Left ventricle myocardium inferior (tissue), 1 donor: ENCODE results near the gene ORC4. TPM values are rescaled to one million over a fixed set of nuclear protein-coding genes. Genes with fewer than 3 reads are reported as not detected.

ENCODE experiments used
- DNase-seq: peaks from one replicate; pipeline ENCODE4 v3.0.0-alpha.2; 2020
- H3K27ac ChIP-seq: fragments of 200-600 bp; replicated peaks from 2 replicates; pipeline ENCODE4 v1.8.0; 2021
- H3K27me3 ChIP-seq: fragments of 200-600 bp; 2 replicates; pipeline ENCODE4 v1.8.0; 2021; ENCODE audit warnings: low read depth
- H3K36me3 ChIP-seq: fragments of 200-600 bp; 2 replicates; pipeline ENCODE4 v1.8.0; 2021
- H3K4me1 ChIP-seq: fragments of 200-600 bp; 2 replicates; pipeline ENCODE4 v1.8.0; 2021
- H3K4me3 ChIP-seq: fragments of 200-600 bp; 2 replicates; pipeline ENCODE4 v1.8.0; 2021; ENCODE audit warnings: mild to moderate bottlenecking, moderate library complexity
- H3K9me3 ChIP-seq: fragments of 200-600 bp; replicated peaks from 2 replicates; pipeline ENCODE4 v1.8.0; 2021
- intact Hi-C: fragments of 100-400 bp; cut with micrococcal nuclease; formaldehyde crosslinking; loops from one replicate; pipeline ENCODE4 v1.11.0; 2022
- total RNA-seq: library from RNA; stranded (reverse); fragmentation: NEBNext Ultra II Directional; extraction: Animal tissue kit (Norgen Biotek cat#: 25700); gene quantifications from one replicate; pipeline ENCODE4 v1.2.1, GENCODE V29; 2021
- TF ChIP-seq, protein P1 (sequence below): fragments of 200-600 bp; IDR thresholded peaks from 2 replicates; pipeline ENCODE4 v1.8.0; 2021; ENCODE audit warnings: antibody characterized with exemption, mild to moderate bottlenecking, borderline replicate concordance
- donor health status: DM: no; HTN: yes; CAD: no; lungs with severe emphysema.

Gene ORC4
- total RNA-seq, 1 donor from 2014 or later, result 45.8 TPM

DNA sequence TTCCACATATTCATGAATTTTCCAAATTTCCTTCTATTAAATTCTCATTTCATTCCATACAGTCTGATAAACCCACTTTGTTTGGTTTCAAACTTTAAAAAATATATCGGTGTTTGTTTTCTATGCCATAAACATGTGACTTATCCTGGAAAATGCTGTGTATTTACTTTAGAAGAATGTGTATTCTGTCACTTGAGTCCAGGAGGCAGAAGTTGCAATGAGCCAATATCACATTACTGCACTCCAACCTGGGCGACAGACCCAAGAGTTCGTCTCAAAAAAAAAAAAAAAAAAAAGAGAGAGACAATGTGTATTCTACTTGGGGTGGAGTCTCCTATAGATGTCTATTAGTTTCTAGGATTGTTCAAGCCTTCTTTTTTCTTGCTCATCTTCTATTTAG is 32.1 kb upstream of the ORC4 start:
- Histone ChIP-seq H3K27ac (no peak overlapping the region), H3K27me3 (no peaks in the 10 kb centered on the region), H3K36me3 (peaks cover 11% of the 10 kb centered on the region), H3K9me3 (peaks cover 10% of the 10 kb centered on the region), H3K4me1 (peaks cover 4% of the 10 kb centered on the region), H3K4me3 (no peak overlapping the region)
- intact Hi-C loops, result no loop called here
- TF ChIP-seq, protein P1, sequence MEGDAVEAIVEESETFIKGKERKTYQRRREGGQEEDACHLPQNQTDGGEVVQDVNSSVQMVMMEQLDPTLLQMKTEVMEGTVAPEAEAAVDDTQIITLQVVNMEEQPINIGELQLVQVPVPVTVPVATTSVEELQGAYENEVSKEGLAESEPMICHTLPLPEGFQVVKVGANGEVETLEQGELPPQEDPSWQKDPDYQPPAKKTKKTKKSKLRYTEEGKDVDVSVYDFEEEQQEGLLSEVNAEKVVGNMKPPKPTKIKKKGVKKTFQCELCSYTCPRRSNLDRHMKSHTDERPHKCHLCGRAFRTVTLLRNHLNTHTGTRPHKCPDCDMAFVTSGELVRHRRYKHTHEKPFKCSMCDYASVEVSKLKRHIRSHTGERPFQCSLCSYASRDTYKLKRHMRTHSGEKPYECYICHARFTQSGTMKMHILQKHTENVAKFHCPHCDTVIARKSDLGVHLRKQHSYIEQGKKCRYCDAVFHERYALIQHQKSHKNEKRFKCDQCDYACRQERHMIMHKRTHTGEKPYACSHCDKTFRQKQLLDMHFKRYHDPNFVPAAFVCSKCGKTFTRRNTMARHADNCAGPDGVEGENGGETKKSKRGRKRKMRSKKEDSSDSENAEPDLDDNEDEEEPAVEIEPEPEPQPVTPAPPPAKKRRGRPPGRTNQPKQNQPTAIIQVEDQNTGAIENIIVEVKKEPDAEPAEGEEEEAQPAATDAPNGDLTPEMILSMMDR, result no peak
- DNase-seq, result no peak

DNA sequence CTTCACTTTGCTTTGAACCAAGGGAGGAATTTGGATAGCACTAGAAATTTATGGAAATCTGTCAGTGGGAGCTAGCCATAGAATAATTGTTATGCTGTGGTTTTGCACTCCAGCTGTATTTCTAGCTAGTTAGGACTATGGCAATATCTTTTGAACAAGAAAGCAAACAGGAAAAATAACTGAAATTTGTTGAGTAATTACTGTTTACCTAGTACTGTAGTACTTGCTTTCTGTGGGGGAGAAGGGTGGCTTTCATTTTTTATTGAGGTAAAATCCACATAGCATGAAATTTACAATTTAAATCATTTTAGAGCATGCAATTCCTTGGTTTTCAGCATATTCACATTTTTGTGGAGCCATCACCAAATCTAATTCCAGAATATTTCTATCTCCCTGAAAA is 28.7 kb upstream of the ORC4 start:
- H3K4me1 ChIP-seq, result peaks cover 4% of the 10 kb centered on the region
- peaks cover 10% of the 10 kb centered on the region for H3K9me3 ChIP-seq
- H3K27me3 ChIP-seq, result no peaks in the 10 kb centered on the region
- no peak overlapping the region for H3K4me3 ChIP-seq
- TF ChIP-seq, protein P1, result no peak
- intact Hi-C loops, result no loop called here
- no peak overlapping the region for H3K27ac ChIP-seq
- H3K36me3 ChIP-seq, result peaks cover 5% of the 10 kb centered on the region
- DNase-seq, result no peak

- H3K27me3 ChIP-seq, result no peaks in the 10 kb centered on the region
- TF ChIP-seq, protein P1, result no peak
- H3K27ac ChIP-seq, result no peak overlapping the region
- H3K36me3 ChIP-seq, result no peaks in the 10 kb centered on the region
- no peak overlapping the region for H3K4me3 ChIP-seq
- H3K9me3 ChIP-seq, result peaks cover 10% of the 10 kb centered on the region
- no peak for DNase-seq
- intact Hi-C loops, result no loop called here
- H3K4me1 ChIP-seq, result peaks cover 9% of the 10 kb centered on the region
Measured at GRCh38 chr2:148048475-148049221, 28.1 kb upstream of the ORC4 start.

- no peak overlapping the region for H3K27ac ChIP-seq
- no peaks in the 10 kb centered on the region for H3K9me3 ChIP-seq
- DNase-seq, result no peak
- H3K27me3 ChIP-seq, result no peaks in the 10 kb centered on the region
- TF ChIP-seq, protein P1, result no peak
- intact Hi-C loops, result no loop called here
- H3K36me3 ChIP-seq, result no peaks in the 10 kb centered on the region
- H3K4me1 ChIP-seq, result peaks cover 11% of the 10 kb centered on the region
- H3K4me3 ChIP-seq, result no peak overlapping the region
Measured at GRCh38 chr2:148046802-148047201, 26.3 kb upstream of the ORC4 start.

DNA sequence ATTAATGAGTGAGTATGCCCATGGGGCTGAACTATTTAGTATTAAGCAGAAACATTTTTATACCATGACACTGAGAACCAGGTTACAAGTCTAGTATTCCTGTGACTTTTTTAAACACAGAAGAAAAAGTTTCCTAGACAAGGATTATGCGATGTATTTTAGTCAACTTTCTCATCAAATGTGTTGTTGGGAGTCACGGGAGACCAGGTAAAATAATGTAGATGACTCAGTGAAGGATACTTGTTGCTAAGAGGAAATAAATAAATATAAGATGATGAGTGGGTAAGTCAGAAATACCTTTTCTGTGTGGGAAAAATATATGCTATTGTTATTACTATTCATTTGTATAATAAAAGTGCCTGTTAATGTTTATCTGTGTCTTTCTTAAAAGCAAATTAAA is 23.8 kb upstream of the ORC4 start:
- Histone ChIP-seq H3K27me3 (no peaks in the 10 kb centered on the region), H3K4me1 (peaks cover 8% of the 10 kb centered on the region), H3K9me3 (no peaks in the 10 kb centered on the region), H3K27ac (no peak overlapping the region), H3K4me3 (no peak overlapping the region), H3K36me3 (peaks cover 6% of the 10 kb centered on the region)
- TF ChIP-seq, protein P1, result no peak
- intact Hi-C loops, result no loop called here
- no peak for DNase-seq
